NT2/D1 (cell line): Measurements from ENCODE around the gene EID3.

Source experiments
- SUZ12 ChIP-seq: IDR thresholded peaks from 2 replicates; pipeline ENCODE4 v1.6.1; 2011; ENCODE audit not compliant: insufficient read length, insufficient read depth; ENCODE audit errors: extremely low read depth
- YY1 ChIP-seq: IDR thresholded peaks from 2 replicates; pipeline ENCODE4 v1.6.1; 2011; ENCODE audit not compliant: insufficient read length, insufficient read depth
- ZNF274 ChIP-seq: IDR thresholded peaks from 2 replicates; pipeline ENCODE4 v1.6.1; 2011; ENCODE audit warnings: mild to moderate bottlenecking, low read depth, low read length

- TF ChIP-seq ZNF274 (no peak), YY1 (no peak), SUZ12 (no peak)
Observed at GRCh38 chr12:104342635-104343249, 39.2 kb downstream of the EID3 start.
